WTC11 (cell line): ENCODE results near the gene BPIFA3. TPM values are rescaled to one million over a fixed set of nuclear protein-coding genes. Genes with fewer than 3 reads are reported as not detected.

ENCODE experiments used
- ATAC-seq: fragments of 200-7000 bp; cut with Tn5 transposase; 2 replicates; pipeline ENCODE4 v1.10.0; 2021; ENCODE audit warnings: mild to moderate bottlenecking, moderate library complexity
- CTCF ChIA-PET: fragments of 300-600 bp; sonication (Branson Sonifier 250); formaldehyde crosslinking; loops from one replicate; lab custom pipeline; 2021; ENCODE audit warnings: antibody characterized with exemption; lab: Charles Lee
- POLR2A ChIA-PET: fragments of 350-600 bp; sonication (Branson Sonifier 250); formaldehyde crosslinking; loops from one replicate; lab custom pipeline; 2021; ENCODE audit warnings: antibody characterized with exemption; lab: Charles Lee
- DNase-seq: peaks from one replicate; pipeline ENCODE4 v3.0.0; 2021; ENCODE audit warnings: low spot score
- H3K27ac Mint-ChIP-seq: 2 replicates; pipeline ENCODE4 v1.8.0; 2021; ENCODE audit warnings: mixed read lengths
- H3K27me3 Mint-ChIP-seq: 2 replicates; pipeline ENCODE4 v1.8.0; 2021; ENCODE audit warnings: low read depth, mild to moderate bottlenecking, moderate library complexity, mixed read lengths
- H3K36me3 Mint-ChIP-seq: 2 replicates; pipeline ENCODE4 v1.8.0; 2021; ENCODE audit warnings: mixed read lengths
- H3K4me1 Mint-ChIP-seq: 2 replicates; pipeline ENCODE4 v1.8.0; 2022; ENCODE audit warnings: mixed read lengths
- H3K4me3 Mint-ChIP-seq: 2 replicates; pipeline ENCODE4 v1.8.0; 2021; ENCODE audit warnings: mild to moderate bottlenecking, moderate library complexity, mixed read lengths
- H3K9me3 Mint-ChIP-seq: 2 replicates; pipeline ENCODE4 v1.8.0; 2021; ENCODE audit warnings: mixed read lengths
- ATF3 ChIP-seq: sonication (generic); formaldehyde crosslinking; conservative IDR thresholded peaks from 2 replicates; pipeline ENCODE4 v1.8.1; 2022; ENCODE audit warnings: mild to moderate bottlenecking, missing genetic modification reagents
- CREM ChIP-seq: sonication (generic); formaldehyde crosslinking; IDR thresholded peaks from 2 replicates; pipeline ENCODE4 v1.8.1; 2022; ENCODE audit warnings: mild to moderate bottlenecking, missing genetic modification reagents, moderate library complexity
- ERG ChIP-seq: fragments of 250-450 bp; sonication (Bioruptor Pico); IDR thresholded peaks from 2 replicates; pipeline ENCODE4 v1.8.0; 2021; ENCODE audit warnings: mild to moderate bottlenecking
- JAZF1 ChIP-seq: fragments of 250-450 bp; sonication (Bioruptor Pico); IDR thresholded peaks from 2 replicates; pipeline ENCODE4 v1.9.0; 2021; ENCODE audit warnings: moderate library complexity, mild to moderate bottlenecking, inconsistent platforms
- JUN ChIP-seq: sonication (generic); formaldehyde crosslinking; IDR thresholded peaks from 2 replicates; pipeline ENCODE4 v1.8.0; 2023; ENCODE audit warnings: mild to moderate bottlenecking, missing genetic modification reagents
- KAT7 ChIP-seq: sonication (generic); formaldehyde crosslinking; IDR thresholded peaks from 2 replicates; pipeline ENCODE4 v1.8.1; 2023; ENCODE audit warnings: missing genetic modification reagents, mild to moderate bottlenecking, borderline replicate concordance
- MXD4 ChIP-seq: fragments of 250-450 bp; sonication (Bioruptor Pico); IDR thresholded peaks from 2 replicates; pipeline ENCODE4 v1.8.0; 2021; ENCODE audit warnings: mild to moderate bottlenecking, moderate library complexity, borderline replicate concordance
- MYBL2 ChIP-seq: sonication (generic); formaldehyde crosslinking; IDR thresholded peaks from 2 replicates; pipeline ENCODE4 v1.8.1; 2023; ENCODE audit warnings: mild to moderate bottlenecking, moderate library complexity, missing genetic modification reagents
- NFE2L1 ChIP-seq: sonication (generic); formaldehyde crosslinking; IDR thresholded peaks from 2 replicates; pipeline ENCODE4 v1.8.1; 2023; ENCODE audit warnings: missing genetic modification reagents
- NR2C2 ChIP-seq: sonication (generic); formaldehyde crosslinking; IDR thresholded peaks from 2 replicates; pipeline ENCODE4 v1.8.0; 2022; ENCODE audit warnings: mild to moderate bottlenecking, missing genetic modification reagents
- TEAD1 ChIP-seq: sonication (generic); formaldehyde crosslinking; IDR thresholded peaks from 2 replicates; pipeline ENCODE4 v1.8.0; 2022; ENCODE audit warnings: mild to moderate bottlenecking, missing genetic modification reagents
- TEAD4 ChIP-seq: sonication (generic); formaldehyde crosslinking; IDR thresholded peaks from 2 replicates; pipeline ENCODE4 v1.8.0; 2022; ENCODE audit warnings: mild to moderate bottlenecking, missing genetic modification reagents
- USF2 ChIP-seq: sonication (generic); formaldehyde crosslinking; IDR thresholded peaks from 2 replicates; pipeline ENCODE4 v1.8.1; 2023; ENCODE audit warnings: mild to moderate bottlenecking, missing genetic modification reagents, moderate library complexity
- ZBTB21 ChIP-seq: sonication (generic); formaldehyde crosslinking; IDR thresholded peaks from 2 replicates; pipeline ENCODE4 v1.8.1; 2023; ENCODE audit warnings: mild to moderate bottlenecking, missing genetic modification reagents, borderline replicate concordance
- ZBTB43 ChIP-seq: sonication (generic); formaldehyde crosslinking; IDR thresholded peaks from 2 replicates; pipeline ENCODE4 v1.8.1; 2023; ENCODE audit warnings: mild to moderate bottlenecking, missing genetic modification reagents
- ZNF121 ChIP-seq: sonication (generic); formaldehyde crosslinking; IDR thresholded peaks from 2 replicates; pipeline ENCODE4 v1.8.0; 2023; ENCODE audit warnings: missing genetic modification reagents
- ZNF425 ChIP-seq: fragments of 250-450 bp; sonication (Bioruptor Pico); conservative IDR thresholded peaks from 2 replicates; pipeline ENCODE4 v1.9.0; 2021; ENCODE audit warnings: mild to moderate bottlenecking
- total RNA-seq: library from RNA; stranded (reverse); gene quantifications from 3 replicates; pipeline ENCODE4 v1.2.3, GENCODE V29; 2021
- TF ChIP-seq, protein P1 (sequence below): fragments of 250-450 bp; sonication (Bioruptor Pico); IDR thresholded peaks from 2 replicates; pipeline ENCODE4 v1.9.0; 2021; ENCODE audit warnings: mild to moderate bottlenecking
- TF ChIP-seq, protein P2 (sequence below): sonication (generic); formaldehyde crosslinking; IDR thresholded peaks from 2 replicates; pipeline ENCODE4 v1.8.1; 2022; ENCODE audit warnings: mild to moderate bottlenecking, missing genetic modification reagents, moderate library complexity, borderline replicate concordance

The BPIFA3 gene
- total RNA-seq, 1 experiment from 2014 or later = not detected

GRCh38 chr20:33239418-33239817 is 22.3 kb downstream of the BPIFA3 start:
- TF ChIP-seq MXD4 = no peak
- TF ChIP-seq KAT7 (CRISPR knock-in tag) = no peak
- no peak for TF ChIP-seq ZNF425 (CRISPR knock-in tag)
- no peak for TF ChIP-seq ZBTB43 (CRISPR knock-in tag)
- TF ChIP-seq ERG (CRISPR knock-in tag) = no peak
- no peak for DNase-seq
- Mint-ChIP-seq H3K36me3 (no peaks in the 10 kb centered on the region), H3K27ac (no peak overlapping the region), H3K4me1 (no peaks in the 10 kb centered on the region), H3K27me3 (no peaks in the 10 kb centered on the region), H3K4me3 (no peak overlapping the region), H3K9me3 (no peaks in the 10 kb centered on the region)
- ChIA-PET POLR2A (no interaction called here), CTCF (interaction anchor here (1.4 kb wide), 1 partner anchor 23 kb away, joined by 5 read pairs; no protein-coding TSS in a partner anchor)
- no peak for ATAC-seq

DNA sequence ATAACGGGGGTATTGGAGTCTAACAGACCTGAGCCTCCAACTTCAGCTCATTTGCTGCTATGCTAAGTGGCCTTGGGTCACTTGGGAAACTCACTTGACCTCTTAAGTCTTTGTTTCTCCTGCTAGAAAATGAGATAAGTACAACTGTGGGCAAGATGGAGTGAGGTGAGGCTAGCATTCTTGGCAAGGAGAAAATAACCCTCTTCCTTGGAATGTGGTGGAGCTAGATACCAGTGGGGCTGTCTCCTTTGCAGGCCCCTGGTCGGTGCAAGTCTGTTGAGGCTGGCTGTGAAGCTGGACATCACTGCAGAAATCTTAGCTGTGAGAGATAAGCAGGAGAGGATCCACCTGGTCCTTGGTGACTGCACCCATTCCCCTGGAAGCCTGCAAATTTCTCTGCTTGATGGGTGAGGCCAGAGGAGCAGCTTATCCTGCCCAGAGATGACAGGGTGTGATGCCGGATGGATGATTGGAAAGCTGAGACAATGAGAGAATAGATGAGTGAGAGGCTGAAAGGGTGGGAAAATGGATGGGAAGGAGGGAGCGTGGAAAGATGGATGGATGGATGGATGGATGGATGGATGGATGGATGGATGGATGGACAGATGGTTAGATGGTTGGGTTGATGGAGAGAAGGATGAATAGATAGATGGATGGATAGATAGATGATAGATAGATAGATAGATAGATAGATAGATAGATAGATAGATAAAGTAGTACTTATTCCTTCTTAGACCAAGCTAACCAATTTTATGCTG is 23.0 kb downstream of the BPIFA3 start:
- Mint-ChIP-seq H3K4me1 (no peaks in the 10 kb centered on the region), H3K4me3 (no peak overlapping the region), H3K36me3 (no peaks in the 10 kb centered on the region), H3K27me3 (no peaks in the 10 kb centered on the region), H3K27ac (no peak overlapping the region), H3K9me3 (no peaks in the 10 kb centered on the region)
- ChIA-PET CTCF (interaction anchor here (1.4 kb wide), 1 partner anchor 22 kb away, joined by 5 read pairs; no protein-coding TSS in a partner anchor), POLR2A (no interaction called here)
- ATAC-seq = no peak
- DNase-seq = no peak
- TF ChIP-seq ZNF121 = no peak
- TF ChIP-seq, protein P1, sequence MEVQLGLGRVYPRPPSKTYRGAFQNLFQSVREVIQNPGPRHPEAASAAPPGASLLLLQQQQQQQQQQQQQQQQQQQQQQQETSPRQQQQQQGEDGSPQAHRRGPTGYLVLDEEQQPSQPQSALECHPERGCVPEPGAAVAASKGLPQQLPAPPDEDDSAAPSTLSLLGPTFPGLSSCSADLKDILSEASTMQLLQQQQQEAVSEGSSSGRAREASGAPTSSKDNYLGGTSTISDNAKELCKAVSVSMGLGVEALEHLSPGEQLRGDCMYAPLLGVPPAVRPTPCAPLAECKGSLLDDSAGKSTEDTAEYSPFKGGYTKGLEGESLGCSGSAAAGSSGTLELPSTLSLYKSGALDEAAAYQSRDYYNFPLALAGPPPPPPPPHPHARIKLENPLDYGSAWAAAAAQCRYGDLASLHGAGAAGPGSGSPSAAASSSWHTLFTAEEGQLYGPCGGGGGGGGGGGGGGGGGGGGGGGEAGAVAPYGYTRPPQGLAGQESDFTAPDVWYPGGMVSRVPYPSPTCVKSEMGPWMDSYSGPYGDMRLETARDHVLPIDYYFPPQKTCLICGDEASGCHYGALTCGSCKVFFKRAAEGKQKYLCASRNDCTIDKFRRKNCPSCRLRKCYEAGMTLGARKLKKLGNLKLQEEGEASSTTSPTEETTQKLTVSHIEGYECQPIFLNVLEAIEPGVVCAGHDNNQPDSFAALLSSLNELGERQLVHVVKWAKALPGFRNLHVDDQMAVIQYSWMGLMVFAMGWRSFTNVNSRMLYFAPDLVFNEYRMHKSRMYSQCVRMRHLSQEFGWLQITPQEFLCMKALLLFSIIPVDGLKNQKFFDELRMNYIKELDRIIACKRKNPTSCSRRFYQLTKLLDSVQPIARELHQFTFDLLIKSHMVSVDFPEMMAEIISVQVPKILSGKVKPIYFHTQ (CRISPR knock-in tag) = no peak
- TF ChIP-seq, protein P2, sequence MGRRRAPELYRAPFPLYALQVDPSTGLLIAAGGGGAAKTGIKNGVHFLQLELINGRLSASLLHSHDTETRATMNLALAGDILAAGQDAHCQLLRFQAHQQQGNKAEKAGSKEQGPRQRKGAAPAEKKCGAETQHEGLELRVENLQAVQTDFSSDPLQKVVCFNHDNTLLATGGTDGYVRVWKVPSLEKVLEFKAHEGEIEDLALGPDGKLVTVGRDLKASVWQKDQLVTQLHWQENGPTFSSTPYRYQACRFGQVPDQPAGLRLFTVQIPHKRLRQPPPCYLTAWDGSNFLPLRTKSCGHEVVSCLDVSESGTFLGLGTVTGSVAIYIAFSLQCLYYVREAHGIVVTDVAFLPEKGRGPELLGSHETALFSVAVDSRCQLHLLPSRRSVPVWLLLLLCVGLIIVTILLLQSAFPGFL (CRISPR knock-in tag) = no peak

- ChIA-PET POLR2A (no interaction called here), CTCF (no interaction called here)
- H3K9me3 Mint-ChIP-seq = no peaks in the 10 kb centered on the region
- ATAC-seq = no peak
- no peak overlapping the region for H3K27ac Mint-ChIP-seq
- no peaks in the 10 kb centered on the region for H3K36me3 Mint-ChIP-seq
- H3K4me3 Mint-ChIP-seq = no peak overlapping the region
- no peaks in the 10 kb centered on the region for H3K27me3 Mint-ChIP-seq
- no peak for DNase-seq
- H3K4me1 Mint-ChIP-seq = no peaks in the 10 kb centered on the region
- TF ChIP-seq TEAD1 (CRISPR knock-in tag) (no peak), MYBL2 (CRISPR knock-in tag) (no peak), JUN (no peak), JAZF1 (CRISPR knock-in tag) (no peak), MXD4 (no peak), NFE2L1 (CRISPR knock-in tag) (no peak), CREM (CRISPR knock-in tag) (no peak), TEAD4 (no peak), ZBTB21 (no peak), ATF3 (CRISPR knock-in tag) (no peak), NR2C2 (CRISPR knock-in tag) (no peak), USF2 (CRISPR knock-in tag) (no peak)
- TF ChIP-seq, protein P2 (CRISPR knock-in tag) = no peak
These were observed 23.8 kb downstream of the BPIFA3 start for GRCh38 chr20:33240923-33241322.
